Upper lobe of left lung (tissue), 4 donors: ENCODE results near the gene NPHP3.

Experiments used
- POLR2AphosphoS5 ChIP-seq, 2 donors: sonication (generic); formaldehyde crosslinking; IDR thresholded peaks; one replicate each; pipeline ENCODE4 v1.5.1; 2017; ENCODE audit warnings: antibody characterized with exemption in 2 of 2
- TF ChIP-seq, protein P1 (sequence below), 6 experiments: fragments of 450-650 bp in 4 of 6; fragments of 200-600 bp in 2 of 6; sonication (generic) in 2 of 6; IDR thresholded peaks; one replicate each; pipeline ENCODE4 v1.5.1; 2016 to 2019; ENCODE audit warnings: antibody characterized with exemption in 6 of 6

DNA sequence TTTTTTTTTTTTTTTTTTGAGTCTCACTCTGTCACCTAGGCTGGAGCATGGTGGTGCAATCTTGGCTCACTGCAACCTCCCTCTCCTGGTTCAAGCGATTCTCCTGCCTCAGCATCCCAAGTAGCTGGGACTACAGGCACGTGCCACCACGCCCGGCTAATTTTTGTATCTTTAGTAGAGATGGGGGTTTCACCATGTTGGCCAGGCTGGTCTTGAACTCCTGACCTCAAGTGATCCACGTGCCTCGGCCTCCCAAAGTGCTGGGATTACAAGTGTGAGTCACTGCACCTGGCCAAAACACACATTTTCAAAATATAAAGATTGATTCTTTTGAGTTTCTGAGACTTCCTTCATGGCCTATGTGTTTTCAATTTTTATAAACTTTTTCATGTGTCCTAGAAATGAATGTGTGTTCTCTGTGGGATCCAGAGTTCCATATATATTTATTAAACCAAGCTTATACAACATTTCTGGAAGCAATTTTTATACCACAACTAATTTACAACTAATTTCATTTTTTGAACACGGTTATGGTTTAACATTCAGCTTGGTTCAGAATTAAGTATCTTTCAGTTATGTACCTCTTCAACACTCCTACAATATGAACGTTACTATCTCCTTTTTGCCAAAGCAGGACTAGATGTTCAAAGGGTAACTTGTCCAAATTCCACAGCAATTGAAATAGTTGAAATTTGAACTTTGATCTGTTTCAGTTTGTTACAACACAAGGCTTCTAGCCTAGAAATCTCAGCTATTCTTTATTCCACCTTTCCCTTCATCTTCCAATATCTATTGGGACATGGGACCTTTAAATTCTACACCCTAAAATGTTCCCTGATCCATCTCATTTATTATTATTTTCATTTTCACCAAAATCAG is 64.1 kb downstream of the NPHP3 start:
- no peak for TF ChIP-seq POLR2AphosphoS5 (IDR thresholded peaks at IDR 0.05)
- TF ChIP-seq, protein P1, sequence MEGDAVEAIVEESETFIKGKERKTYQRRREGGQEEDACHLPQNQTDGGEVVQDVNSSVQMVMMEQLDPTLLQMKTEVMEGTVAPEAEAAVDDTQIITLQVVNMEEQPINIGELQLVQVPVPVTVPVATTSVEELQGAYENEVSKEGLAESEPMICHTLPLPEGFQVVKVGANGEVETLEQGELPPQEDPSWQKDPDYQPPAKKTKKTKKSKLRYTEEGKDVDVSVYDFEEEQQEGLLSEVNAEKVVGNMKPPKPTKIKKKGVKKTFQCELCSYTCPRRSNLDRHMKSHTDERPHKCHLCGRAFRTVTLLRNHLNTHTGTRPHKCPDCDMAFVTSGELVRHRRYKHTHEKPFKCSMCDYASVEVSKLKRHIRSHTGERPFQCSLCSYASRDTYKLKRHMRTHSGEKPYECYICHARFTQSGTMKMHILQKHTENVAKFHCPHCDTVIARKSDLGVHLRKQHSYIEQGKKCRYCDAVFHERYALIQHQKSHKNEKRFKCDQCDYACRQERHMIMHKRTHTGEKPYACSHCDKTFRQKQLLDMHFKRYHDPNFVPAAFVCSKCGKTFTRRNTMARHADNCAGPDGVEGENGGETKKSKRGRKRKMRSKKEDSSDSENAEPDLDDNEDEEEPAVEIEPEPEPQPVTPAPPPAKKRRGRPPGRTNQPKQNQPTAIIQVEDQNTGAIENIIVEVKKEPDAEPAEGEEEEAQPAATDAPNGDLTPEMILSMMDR (IDR thresholded peaks at IDR 0.05), result no peak
